ENCODE measurements around the gene ADGRF4. TPM values are rescaled to one million over a fixed set of nuclear protein-coding genes. Genes with fewer than 3 reads are reported as not detected.
A peak's percentile ranks its signal among the peaks of the same experiment; 100 is the strongest.

Gene ADGRF4
- total RNA-seq, 1 donor from 2014 or later: 0.87 TPM

- Mint-ChIP-seq H3K4me3 (no peak overlapping the region), H3K36me3 (no peaks in the 10 kb centered on the region), H3K27ac (peak overlapping the region; percentile 63), H3K4me1 (ENCODE audit: unreplicated experiment) (peaks cover 4% of the 10 kb centered on the region), H3K27me3 (no peaks in the 10 kb centered on the region), H3K9me3 (peaks cover 5% of the 10 kb centered on the region)
- no peak for TF ChIP-seq CTCF (conservative IDR thresholded peaks at IDR 0.05)
- DNase-seq (ENCODE audit: extremely low spot score, unreplicated experiment): no peak
Measured at GRCh38 chr6:47700596-47700995, 2.2 kb downstream of the ADGRF4 start.

GRCh38 chr6:47701363-47701762 is 3.0 kb downstream of the ADGRF4 start:
- DNase-seq (ENCODE audit: extremely low spot score, unreplicated experiment): no peak
- TF ChIP-seq CTCF (conservative IDR thresholded peaks at IDR 0.05): no peak
- no peaks in the 10 kb centered on the region for H3K27me3 Mint-ChIP-seq
- H3K4me3 Mint-ChIP-seq: peak overlapping the region; percentile 30
- peaks cover 4% of the 10 kb centered on the region for H3K4me1 Mint-ChIP-seq (ENCODE audit: unreplicated experiment)
- peaks cover 5% of the 10 kb centered on the region for H3K9me3 Mint-ChIP-seq
- peak overlapping the region; percentile 63 for H3K27ac Mint-ChIP-seq
- no peaks in the 10 kb centered on the region for H3K36me3 Mint-ChIP-seq

GRCh38 chr6:47709160-47709559 is 10.8 kb downstream of the ADGRF4 start:
- no peak for DNase-seq (ENCODE audit: extremely low spot score, unreplicated experiment)
- Mint-ChIP-seq H3K4me3 (no peak overlapping the region), H3K27me3 (peaks cover 5% of the 10 kb centered on the region), H3K36me3 (no peaks in the 10 kb centered on the region), H3K4me1 (ENCODE audit: unreplicated experiment) (no peaks in the 10 kb centered on the region), H3K27ac (no peak overlapping the region), H3K9me3 (peaks cover 5% of the 10 kb centered on the region)
- TF ChIP-seq CTCF (conservative IDR thresholded peaks at IDR 0.05): no peak

- no peak overlapping the region for H3K27ac Mint-ChIP-seq
- peaks cover 3% of the 10 kb centered on the region for H3K9me3 Mint-ChIP-seq
- H3K4me1 Mint-ChIP-seq (ENCODE audit: unreplicated experiment): no peaks in the 10 kb centered on the region
- no peaks in the 10 kb centered on the region for H3K36me3 Mint-ChIP-seq
- H3K27me3 Mint-ChIP-seq: peaks cover 5% of the 10 kb centered on the region
- TF ChIP-seq CTCF (conservative IDR thresholded peaks at IDR 0.05): no peak
- DNase-seq (ENCODE audit: extremely low spot score, unreplicated experiment): no peak
- H3K4me3 Mint-ChIP-seq: no peak overlapping the region
Measured at GRCh38 chr6:47710295-47710694, 11.9 kb downstream of the ADGRF4 start.

GRCh38 chr6:47713200-47713599 is 14.8 kb downstream of the ADGRF4 start:
- no peak for DNase-seq (ENCODE audit: extremely low spot score, unreplicated experiment)
- no peak overlapping the region for H3K27ac Mint-ChIP-seq
- TF ChIP-seq CTCF (conservative IDR thresholded peaks at IDR 0.05): no peak
- no peaks in the 10 kb centered on the region for H3K4me1 Mint-ChIP-seq (ENCODE audit: unreplicated experiment)
- H3K9me3 Mint-ChIP-seq: no peaks in the 10 kb centered on the region
- H3K27me3 Mint-ChIP-seq: peaks cover 2% of the 10 kb centered on the region
- no peaks in the 10 kb centered on the region for H3K36me3 Mint-ChIP-seq
- H3K4me3 Mint-ChIP-seq: no peak overlapping the region

GRCh38 chr6:47714802-47715201 is 16.4 kb downstream of the ADGRF4 start:
- Mint-ChIP-seq H3K9me3 (peaks cover 3% of the 10 kb centered on the region), H3K4me3 (no peak overlapping the region), H3K27ac (no peak overlapping the region), H3K27me3 (peaks cover 2% of the 10 kb centered on the region), H3K36me3 (no peaks in the 10 kb centered on the region), H3K4me1 (ENCODE audit: unreplicated experiment) (no peaks in the 10 kb centered on the region)
- DNase-seq (ENCODE audit: extremely low spot score, unreplicated experiment): no peak
- no peak for TF ChIP-seq CTCF (conservative IDR thresholded peaks at IDR 0.05)
